ENCODE data around the gene CD79B.
A peak's percentile ranks its signal among the peaks of the same experiment; 100 is the strongest.

CD79B gene

GRCh38 chr17:63949576-63950250 lies 17.6 kb upstream of the CD79B start:
- no peak overlapping the region for H3K4me3 ChIP-seq (ENCODE audit: low read depth, low read length)
- no peak for DNase-seq (ENCODE audit: low read depth)
- TF ChIP-seq POLR2A (IDR thresholded peaks at IDR 0.05; ENCODE audit: extremely low read depth, insufficient read length) (no peak), MYC (IDR thresholded peaks at IDR 0.05; ENCODE audit: low read depth, low read length) (no peak), MAX (IDR thresholded peaks at IDR 0.05; ENCODE audit: low read depth, low read length) (no peak), CTCF (IDR thresholded peaks at IDR 0.05; ENCODE audit: low read depth, low read length) (no peak)

DNA sequence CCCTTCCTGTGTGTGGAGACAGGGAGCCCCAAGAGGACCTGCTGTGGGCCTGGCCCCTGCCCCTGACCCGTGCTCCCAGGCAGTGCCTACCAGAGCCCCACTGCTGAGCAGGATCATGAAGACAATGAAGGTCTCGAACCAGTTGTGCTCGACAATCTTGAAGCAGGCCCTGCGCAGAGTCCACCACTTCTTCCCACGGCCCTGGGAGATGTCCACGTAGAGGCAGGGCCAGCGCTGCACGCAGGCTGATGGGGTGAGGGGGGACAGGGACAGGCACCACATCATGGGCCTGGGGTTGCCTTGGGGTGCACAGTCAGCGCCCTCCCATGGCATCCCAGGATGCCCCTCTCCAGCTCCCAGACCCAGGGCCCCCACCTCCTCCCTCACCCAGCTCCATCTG lies 16.4 kb upstream of the CD79B start:
- DNase-seq (ENCODE audit: low read depth): no peak
- no peak for TF ChIP-seq CTCF (IDR thresholded peaks at IDR 0.05; ENCODE audit: low read depth, low read length)
- TF ChIP-seq MYC (IDR thresholded peaks at IDR 0.05; ENCODE audit: low read depth, low read length): no peak
- no peak for TF ChIP-seq MAX (IDR thresholded peaks at IDR 0.05; ENCODE audit: low read depth, low read length)
- TF ChIP-seq POLR2A (IDR thresholded peaks at IDR 0.05; ENCODE audit: extremely low read depth, insufficient read length): no peak
- no peak overlapping the region for H3K4me3 ChIP-seq (ENCODE audit: low read depth, low read length)

DNA sequence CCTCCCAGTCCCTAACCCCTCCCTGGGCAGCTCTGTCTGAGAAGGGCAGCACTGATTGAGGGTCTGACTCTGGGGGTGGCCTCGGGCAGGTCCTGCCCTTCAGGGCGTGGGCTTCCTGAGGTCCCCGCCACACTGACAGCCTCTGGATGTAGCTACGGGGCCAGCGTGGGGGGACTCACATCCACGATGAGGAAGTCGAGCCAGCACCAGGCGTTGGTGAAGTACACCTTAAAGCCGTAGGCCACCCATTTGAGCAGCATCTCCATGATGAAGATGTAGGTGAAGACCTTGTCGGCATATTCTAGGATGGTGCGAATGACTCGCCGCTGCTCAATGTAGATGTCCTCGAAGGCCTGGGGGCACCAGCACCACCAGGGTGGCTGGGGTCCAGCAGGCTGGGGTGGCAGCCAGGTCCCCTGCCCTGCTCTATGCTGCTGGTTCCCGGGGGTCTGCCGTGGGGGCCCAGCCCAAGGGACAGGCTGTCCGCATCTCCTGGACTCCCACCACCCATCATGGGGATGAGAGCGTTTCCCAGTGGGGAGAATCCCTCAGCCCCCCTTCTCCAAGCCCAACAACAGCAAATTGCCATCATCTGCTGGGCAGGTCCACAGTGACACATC lies 15.7 kb upstream of the CD79B start:
- DNase-seq (ENCODE audit: low read depth): no peak

DNA sequence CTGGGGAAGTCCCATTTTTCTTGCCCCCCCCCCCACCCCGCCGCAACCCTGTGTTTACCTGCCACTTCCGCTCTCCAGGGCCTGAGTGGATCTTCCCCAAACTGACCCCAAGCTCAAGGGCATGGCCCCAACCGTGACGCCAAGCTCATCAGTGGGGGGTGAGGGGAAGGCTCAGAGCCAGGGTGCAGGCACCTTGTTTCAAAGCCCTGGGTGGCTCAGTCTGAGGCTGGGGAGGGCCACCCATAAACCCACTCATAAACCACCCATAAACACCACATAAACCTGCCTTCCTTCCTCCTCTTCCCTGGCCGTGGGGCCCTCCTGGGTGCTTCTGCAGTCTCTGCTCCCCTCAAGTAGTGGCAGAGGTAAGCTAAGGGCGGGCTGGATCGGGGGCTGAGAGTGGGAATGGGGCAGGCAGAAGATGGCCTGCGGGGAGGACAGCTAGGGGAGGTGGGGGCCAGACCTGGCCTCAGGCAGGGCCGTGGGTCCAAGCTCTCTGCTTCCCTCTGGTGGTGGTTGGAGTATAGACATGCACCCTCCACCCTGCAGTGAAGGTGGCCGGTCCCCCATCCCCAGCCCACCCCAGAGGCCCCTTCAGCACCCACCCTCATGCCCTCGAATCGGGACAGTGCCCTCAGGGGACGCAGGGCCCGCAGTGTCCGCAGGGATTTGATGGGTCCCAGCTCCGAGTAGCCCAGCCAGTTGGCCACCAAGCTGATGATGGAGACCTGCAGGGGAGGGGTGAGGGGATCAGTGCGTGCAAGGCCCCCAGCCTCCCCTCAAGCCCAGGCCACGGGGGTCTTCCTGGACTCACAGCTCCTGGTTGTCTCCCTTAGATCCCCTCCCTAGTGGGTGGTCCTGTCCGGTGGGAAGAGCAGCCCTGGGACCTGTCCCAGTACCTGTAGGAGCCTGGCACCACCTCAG lies 14.6 kb upstream of the CD79B start:
- no peak overlapping the region for H3K4me3 ChIP-seq (ENCODE audit: low read depth, low read length)
- TF ChIP-seq MYC (IDR thresholded peaks at IDR 0.05; ENCODE audit: low read depth, low read length): no peak
- TF ChIP-seq CTCF (IDR thresholded peaks at IDR 0.05; ENCODE audit: low read depth, low read length): peak; percentile 60
- DNase-seq (ENCODE audit: low read depth): peak; percentile 66

More for the DNA sequence above, 15.7 kb upstream of the CD79B start:
- H3K4me3 ChIP-seq (ENCODE audit: low read depth, low read length): no peak overlapping the region
- TF ChIP-seq CTCF (IDR thresholded peaks at IDR 0.05; ENCODE audit: low read depth, low read length): no peak

DNA sequence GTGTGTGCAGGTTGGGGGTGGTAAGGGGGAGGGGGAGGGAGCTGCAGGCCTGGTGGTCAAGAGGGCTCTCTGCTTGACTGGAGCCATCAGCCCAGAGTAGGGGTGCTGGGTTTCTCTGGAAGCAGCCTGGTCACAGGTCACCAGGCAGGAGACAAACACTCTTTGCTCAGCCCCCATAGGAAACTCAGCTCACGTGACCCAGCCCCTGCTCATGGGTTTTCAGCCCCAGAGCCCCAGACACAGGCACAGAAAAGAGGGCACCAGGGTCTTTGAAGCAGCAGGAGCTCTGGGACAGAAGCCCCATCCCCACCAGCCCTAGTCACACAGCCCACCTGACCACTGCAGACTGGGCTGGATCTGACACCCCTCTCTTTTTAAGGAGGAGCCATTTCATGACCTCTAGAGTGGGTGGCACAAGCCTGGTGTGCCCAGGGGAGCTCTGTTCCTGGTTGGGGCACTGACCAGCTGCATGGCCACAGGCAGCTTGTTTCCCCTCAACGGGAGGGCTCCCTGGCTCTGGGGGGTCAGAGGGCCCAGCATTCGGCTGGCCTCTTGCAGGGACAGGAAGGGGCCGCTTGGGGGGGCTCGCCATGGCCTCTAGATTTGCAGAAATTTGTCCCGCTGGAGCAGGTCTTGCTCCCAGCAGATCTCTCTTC lies 13.8 kb upstream of the CD79B start:
- TF ChIP-seq CTCF (IDR thresholded peaks at IDR 0.05; ENCODE audit: low read depth, low read length): peak; percentile 3
- TF ChIP-seq POLR2A (IDR thresholded peaks at IDR 0.05; ENCODE audit: extremely low read depth, insufficient read length): no peak
- TF ChIP-seq MAX (IDR thresholded peaks at IDR 0.05; ENCODE audit: low read depth, low read length): no peak
- H3K4me3 ChIP-seq (ENCODE audit: low read depth, low read length): no peak overlapping the region
- DNase-seq (ENCODE audit: low read depth): no peak

All from NB4 (cell line).